Esophagus (tissue), 2 donors: ENCODE results near the gene PZP. TPM values are rescaled to one million over a fixed set of nuclear protein-coding genes. Genes with fewer than 3 reads are reported as not detected.
"Not testable (repeated sequence)": the region's sequence is repeated elsewhere in the genome, so short reads cannot be mapped to it uniquely, and the experiment has no call there.

Experiments used
- H3K27ac ChIP-seq, 2 donors: one replicate each; pipeline ENCODE4 v1.5.1; 2013; ENCODE audit warnings: low read depth in 2 of 2, mild to moderate bottlenecking in 2 of 2, inconsistent platforms in 1 of 2, low read length in 1 of 2, moderate library complexity in 1 of 2
- H3K27me3 ChIP-seq, 2 donors: one replicate each; pipeline ENCODE4 v1.6.1; 2013; ENCODE audit warnings: low read length in 2 of 2, control low read depth in 1 of 2, mild to moderate bottlenecking in 1 of 2; ENCODE audit not compliant: insufficient read depth in 2 of 2, control insufficient read depth in 1 of 2
- H3K36me3 ChIP-seq, 2 donors: one replicate each; pipeline ENCODE4 v1.6.1; 2013; ENCODE audit warnings: low read length in 1 of 2; ENCODE audit not compliant: control insufficient read depth in 2 of 2, insufficient read depth in 2 of 2
- H3K4me1 ChIP-seq, 2 donors: one replicate each; pipeline ENCODE4 v1.6.1; 2013; ENCODE audit warnings: low read length in 1 of 2; ENCODE audit not compliant: control insufficient read depth in 2 of 2, insufficient read depth in 2 of 2
- H3K4me3 ChIP-seq, 2 donors: one replicate each; pipeline ENCODE4 v1.5.1; 2013; ENCODE audit warnings: low read length in 2 of 2, mild to moderate bottlenecking in 2 of 2, low read depth in 1 of 2, moderate library complexity in 1 of 2
- H3K9me3 ChIP-seq, 2 donors: one replicate each; pipeline ENCODE4 v1.6.1; 2013; ENCODE audit warnings: mild to moderate bottlenecking in 2 of 2, low read depth in 1 of 2, low read length in 1 of 2, moderate library complexity in 1 of 2; ENCODE audit not compliant: control insufficient read depth in 2 of 2, insufficient read depth in 1 of 2
- WGBS, 2 donors: extraction: QIAGEN DNeasy Blood & Tissue Kit; methylation state at CpG; one replicate each; pipeline ENCODE4 v1.1.7; 2013; 5-methylcytosine and 5-hydroxymethylcytosine counted together
- polyA plus RNA-seq, 2 donors: library from polyadenylated mRNA; stranded (reverse); fragments of 200-250 nt; gene quantifications; one replicate each; pipeline ENCODE4 v1.2.3, GENCODE V29; 2013
- donor health status: healthy with polysubstance abuse.
- donor health status: Bipolar disorder and iron deficiency.

PZP gene
- under 1 TPM; 0.04 to 0.06 TPM for polyA plus RNA-seq

GRCh38 chr12:9208229-9208628, at the start of gene PZP:
Gene PZP, minus strand, starts transcription at chr12:9208395. Its CDS starts 54 bp downstream, at chr12:9208341.
- Histone ChIP-seq H3K4me3 (no peak within 1 kb of the TSS), H3K9me3 (no peaks in the 10 kb centered on the region), H3K36me3 (no peaks in the 10 kb centered on the region), H3K27me3 (no peaks in the 10 kb centered on the region), H3K4me1 (no peaks in the 10 kb centered on the region), H3K27ac (no peak within 1 kb of the TSS)
- 87 to 94% methylated on average over 3 of the region's 3 CpGs for WGBS, 2 donors

GRCh38 chr12:9256758-9257405, 48.7 kb upstream of the PZP start:
- Histone ChIP-seq H3K4me3 (no peak overlapping the region), H3K9me3 (no peaks in the 10 kb centered on the region), H3K27ac (no peak overlapping the region), H3K36me3 (no peaks in the 10 kb centered on the region), H3K4me1 (no peaks in the 10 kb centered on the region), H3K27me3 (no peaks in the 10 kb centered on the region)
- WGBS, 2 donors = 68 to 73% methylated on average over 1 of the region's 1 CpG

GRCh38 chr12:9256341-9256740, 48.1 kb upstream of the PZP start:
- H3K9me3 ChIP-seq = no peaks in the 10 kb centered on the region
- no peaks in the 10 kb centered on the region for H3K4me1 ChIP-seq
- H3K27ac ChIP-seq = no peak overlapping the region
- H3K4me3 ChIP-seq = no peak overlapping the region
- no peaks in the 10 kb centered on the region for H3K36me3 ChIP-seq
- no peaks in the 10 kb centered on the region for H3K27me3 ChIP-seq

DNA sequence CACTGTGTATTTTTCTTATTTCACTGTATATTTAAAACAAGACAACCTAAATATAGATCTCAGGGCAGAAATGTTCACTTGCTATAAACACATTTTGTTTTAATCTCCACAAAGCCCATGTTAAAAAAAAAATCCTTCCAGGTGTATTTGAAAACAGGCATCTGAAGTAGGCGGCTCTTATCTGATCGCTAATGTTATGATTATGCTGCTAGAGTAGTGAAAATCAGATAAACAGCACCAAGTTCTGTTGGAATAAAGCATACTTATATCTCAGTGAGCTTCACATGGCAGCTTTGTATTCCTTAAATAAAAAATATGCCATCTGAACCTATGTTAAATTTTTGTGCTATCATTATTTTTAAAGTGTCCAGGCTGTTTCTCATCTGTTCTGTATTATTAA, 47.6 kb upstream of the PZP start:
- Histone ChIP-seq H3K27me3 (no peaks in the 10 kb centered on the region), H3K4me3 (no peak overlapping the region), H3K4me1 (no peaks in the 10 kb centered on the region), H3K9me3 (no peaks in the 10 kb centered on the region), H3K27ac (no peak overlapping the region), H3K36me3 (no peaks in the 10 kb centered on the region)
- 66 to 86% methylated on average over 2 of the region's 2 CpGs for WGBS, 2 donors

- 32 to 39% methylated on average over 5 of the region's 5 CpGs for WGBS, 2 donors
- H3K27ac ChIP-seq = no peak overlapping the region
- no peaks in the 10 kb centered on the region for H3K9me3 ChIP-seq
- no peaks in the 10 kb centered on the region for H3K27me3 ChIP-seq
- no peaks in the 10 kb centered on the region for H3K36me3 ChIP-seq
- no peaks in the 10 kb centered on the region for H3K4me1 ChIP-seq
- H3K4me3 ChIP-seq = no peak overlapping the region
Measured at GRCh38 chr12:9253464-9253863, 45.3 kb upstream of the PZP start.

- WGBS, 2 donors = 93 to 96% methylated on average over 2 of the region's 2 CpGs
- H3K27ac ChIP-seq, H3K27me3 ChIP-seq, H3K9me3 ChIP-seq, H3K4me3 ChIP-seq, H3K4me1 ChIP-seq, H3K36me3 ChIP-seq: not testable (repeated sequence)
Measured at GRCh38 chr12:9252791-9253190, 44.6 kb upstream of the PZP start.

- no peaks in the 10 kb centered on the region for H3K4me1 ChIP-seq
- H3K27ac ChIP-seq = no peak overlapping the region
- no peak overlapping the region for H3K4me3 ChIP-seq
- no peaks in the 10 kb centered on the region for H3K27me3 ChIP-seq
- H3K36me3 ChIP-seq = no peaks in the 10 kb centered on the region
- no peaks in the 10 kb centered on the region for H3K9me3 ChIP-seq
Measured at GRCh38 chr12:9252256-9252655, 44.1 kb upstream of the PZP start.

DNA sequence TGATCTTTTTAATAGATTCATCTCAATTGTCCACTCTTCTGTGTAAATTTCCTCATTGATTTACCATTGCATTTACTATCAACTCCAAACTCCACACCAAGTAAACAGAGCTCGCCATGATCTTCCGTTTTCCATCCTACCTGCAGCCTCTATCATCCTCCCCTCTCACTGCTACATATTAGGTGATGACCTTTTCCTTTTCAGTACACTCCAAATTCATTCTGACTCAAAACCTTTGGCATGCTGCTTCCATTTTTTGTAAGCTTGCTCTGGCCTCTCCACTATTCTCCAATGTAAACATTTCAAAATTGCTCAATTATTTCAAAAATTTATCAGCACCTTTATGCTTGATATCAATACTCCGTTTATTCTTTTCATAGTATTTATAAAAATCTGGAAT, 40.2 kb upstream of the PZP start:
- Histone ChIP-seq H3K36me3 (no peaks in the 10 kb centered on the region), H3K4me1 (no peaks in the 10 kb centered on the region), H3K27me3 (no peaks in the 10 kb centered on the region), H3K4me3 (no peak overlapping the region), H3K27ac (no peak overlapping the region), H3K9me3 (no peaks in the 10 kb centered on the region)
- 69 to 76% methylated on average over 3 of the region's 3 CpGs for WGBS, 2 donors

DNA sequence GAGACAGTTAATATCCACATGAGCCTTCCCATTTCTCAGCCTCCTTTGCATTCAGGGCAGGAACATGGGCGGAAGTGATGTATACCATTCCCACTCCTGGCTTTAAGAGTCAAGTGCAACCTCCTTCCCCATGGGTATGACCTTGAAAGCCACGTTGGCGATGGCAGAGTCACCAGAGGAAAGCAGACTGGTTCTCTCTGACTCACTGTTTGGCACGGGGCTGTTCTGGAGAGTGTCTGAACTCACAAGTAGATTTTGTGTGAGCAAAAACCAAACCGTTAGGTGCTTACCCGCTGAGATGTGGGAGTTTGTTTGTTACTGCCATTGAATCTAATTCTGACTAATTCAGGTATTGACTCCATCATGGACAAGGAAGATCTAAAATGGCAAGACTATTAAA, 36.7 kb upstream of the PZP start:
- Histone ChIP-seq H3K27me3 (no peaks in the 10 kb centered on the region), H3K9me3 (no peaks in the 10 kb centered on the region), H3K4me1 (no peaks in the 10 kb centered on the region), H3K27ac (peak overlapping the region in 1 of 2 donors; percentile 1), H3K36me3 (no peaks in the 10 kb centered on the region), H3K4me3 (no peak overlapping the region)
- 34 to 40% methylated on average over 6 of the region's 6 CpGs for WGBS, 2 donors

DNA sequence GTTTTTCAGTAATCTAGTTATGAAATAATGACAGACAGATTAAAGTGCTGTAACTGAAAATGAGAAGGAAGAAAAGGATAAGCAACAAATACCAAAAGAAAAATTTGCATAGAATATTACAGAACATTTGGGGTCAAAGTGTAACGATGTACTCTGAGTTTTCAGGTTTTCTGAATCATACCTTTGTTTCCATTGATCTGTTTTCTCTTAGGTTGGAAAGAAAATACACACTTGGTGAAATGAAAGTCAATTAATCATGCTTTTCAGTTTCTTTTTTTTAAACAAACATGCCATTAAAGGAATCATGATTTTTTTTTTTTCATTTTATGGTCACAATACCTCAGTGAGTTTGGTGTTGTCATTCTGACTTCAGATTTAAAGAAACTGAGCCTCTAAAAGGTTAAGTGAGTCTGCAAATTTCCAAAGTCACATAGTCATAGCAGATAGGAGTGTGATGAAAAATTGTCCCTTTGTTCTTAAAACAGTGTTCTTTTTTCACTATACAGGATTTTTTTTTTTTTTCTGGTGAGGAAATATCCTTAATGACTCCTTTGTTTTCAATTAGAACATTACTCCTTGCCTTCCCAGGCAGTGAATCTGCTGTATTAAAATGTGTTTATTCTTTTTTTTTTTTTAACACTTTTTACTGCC, 35.9 kb upstream of the PZP start:
- Histone ChIP-seq H3K4me1 (no peaks in the 10 kb centered on the region), H3K36me3 (no peaks in the 10 kb centered on the region), H3K9me3 (no peaks in the 10 kb centered on the region), H3K4me3 (no peak overlapping the region), H3K27me3 (no peaks in the 10 kb centered on the region), H3K27ac (no peak overlapping the region)
- WGBS, 2 donors = 33 to 37% methylated on average over 1 of the region's 1 CpG
